ENCODE results near the gene SWAP70.

The SWAP70 gene

DNA sequence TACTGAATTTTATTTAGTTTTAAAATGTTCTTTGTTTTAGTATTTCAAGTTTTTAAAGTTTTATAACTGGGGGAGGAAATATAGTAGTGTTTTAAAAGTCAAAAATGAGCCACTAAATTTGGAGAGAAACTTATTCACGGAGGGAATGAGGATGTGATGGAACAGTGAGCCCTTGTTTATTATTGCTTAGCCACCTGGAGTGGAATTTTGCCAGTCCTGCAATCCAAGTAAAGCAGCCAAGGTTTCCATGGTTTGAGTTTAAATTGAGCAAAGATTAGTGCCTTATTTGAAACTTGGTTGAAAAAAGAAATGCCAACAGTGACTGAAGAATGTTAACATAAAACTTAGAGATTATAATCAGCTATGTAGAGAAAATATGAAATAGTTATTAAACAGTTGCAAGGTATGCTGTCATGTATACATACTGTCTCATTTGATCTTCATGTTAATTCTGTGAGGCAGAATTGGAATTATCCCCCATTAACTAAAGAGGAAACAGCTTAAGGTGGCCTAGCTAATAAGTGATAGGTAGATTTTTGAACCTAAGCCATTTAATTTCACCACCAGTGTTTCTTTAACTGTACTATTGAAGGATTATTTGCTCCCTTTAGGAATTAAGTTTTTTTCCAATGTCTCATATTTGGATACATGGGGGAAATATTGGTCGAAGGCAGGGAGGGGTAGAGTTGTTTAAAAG, 36.4 kb downstream of the SWAP70 start:
- Histone ChIP-seq H3F3A (ENCODE audit: insufficient read depth) (peaks cover 86% of the 10 kb centered on the region), H3K4me3 (ENCODE audit: insufficient read depth, low read length, poor library complexity, severe bottlenecking) (no peak overlapping the region), H3K9me3 (ENCODE audit: insufficient read depth, low read length) (no peaks in the 10 kb centered on the region), H3K27ac (ENCODE audit: low read depth, low read length) (peak overlapping the region; percentile 82), H3K4me2 (ENCODE audit: low read depth, low read length, poor library complexity, severe bottlenecking) (peak overlapping the region; percentile 39), H3K36me3 (ENCODE audit: low read length) (peaks cover 73% of the 10 kb centered on the region), H3K79me2 (ENCODE audit: insufficient read depth, low read length) (peaks cover 99% of the 10 kb centered on the region), H3K9ac (ENCODE audit: low read length) (0 out of 2 replicates have a peak overlapping the region, but pooled peaks have one; percentile 9), H4K20me1 (ENCODE audit: low read depth, low read length) (peaks cover 42% of the 10 kb centered on the region; the same call in 1 of the 2 replicates), H3K27me3 (ENCODE audit: low read length) (no peaks in the 10 kb centered on the region), H2AFZ (ENCODE audit: low read depth, low read length, severe bottlenecking) (no peak overlapping the region), H3K9me2 (replicated peaks; ENCODE audit: insufficient read depth, low read length) (no peaks in the 10 kb centered on the region)
- TF ChIP-seq, protein P1, sequence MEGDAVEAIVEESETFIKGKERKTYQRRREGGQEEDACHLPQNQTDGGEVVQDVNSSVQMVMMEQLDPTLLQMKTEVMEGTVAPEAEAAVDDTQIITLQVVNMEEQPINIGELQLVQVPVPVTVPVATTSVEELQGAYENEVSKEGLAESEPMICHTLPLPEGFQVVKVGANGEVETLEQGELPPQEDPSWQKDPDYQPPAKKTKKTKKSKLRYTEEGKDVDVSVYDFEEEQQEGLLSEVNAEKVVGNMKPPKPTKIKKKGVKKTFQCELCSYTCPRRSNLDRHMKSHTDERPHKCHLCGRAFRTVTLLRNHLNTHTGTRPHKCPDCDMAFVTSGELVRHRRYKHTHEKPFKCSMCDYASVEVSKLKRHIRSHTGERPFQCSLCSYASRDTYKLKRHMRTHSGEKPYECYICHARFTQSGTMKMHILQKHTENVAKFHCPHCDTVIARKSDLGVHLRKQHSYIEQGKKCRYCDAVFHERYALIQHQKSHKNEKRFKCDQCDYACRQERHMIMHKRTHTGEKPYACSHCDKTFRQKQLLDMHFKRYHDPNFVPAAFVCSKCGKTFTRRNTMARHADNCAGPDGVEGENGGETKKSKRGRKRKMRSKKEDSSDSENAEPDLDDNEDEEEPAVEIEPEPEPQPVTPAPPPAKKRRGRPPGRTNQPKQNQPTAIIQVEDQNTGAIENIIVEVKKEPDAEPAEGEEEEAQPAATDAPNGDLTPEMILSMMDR (IDR thresholded peaks at IDR 0.05; ENCODE audit: insufficient read depth, low read length, poor library complexity, severe bottlenecking) = no peak
- no peak for TF ChIP-seq EZH2phosphoT487 (conservative IDR thresholded peaks at IDR 0.05; ENCODE audit: low read length)

DNA sequence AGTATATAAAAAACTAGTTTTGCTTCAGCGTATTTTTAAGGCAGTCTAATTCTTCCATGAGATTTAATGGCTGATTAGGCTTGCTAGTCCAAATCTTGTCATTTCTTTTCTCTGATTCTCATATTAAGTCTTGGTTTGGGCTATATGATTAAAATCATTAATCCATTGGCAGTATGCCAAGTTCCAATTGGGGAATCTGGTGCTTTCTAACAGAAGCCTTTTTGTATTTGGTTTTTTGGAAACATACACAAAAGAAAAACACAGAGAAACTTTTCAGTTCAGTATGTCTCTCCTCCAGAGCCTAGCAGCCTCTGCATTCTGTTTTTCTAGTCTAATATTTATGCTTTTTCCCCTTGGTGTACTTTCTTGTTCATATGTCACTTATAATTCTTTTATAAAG, 37.9 kb downstream of the SWAP70 start:
- no peaks in the 10 kb centered on the region for H3K9me2 ChIP-seq (replicated peaks; ENCODE audit: insufficient read depth, low read length)
- peaks cover 39% of the 10 kb centered on the region for H4K20me1 ChIP-seq (ENCODE audit: low read depth, low read length)
- no peak overlapping the region for H3K9ac ChIP-seq (ENCODE audit: low read length)
- H3K4me3 ChIP-seq (ENCODE audit: insufficient read depth, low read length, poor library complexity, severe bottlenecking) = no peak overlapping the region
- TF ChIP-seq, protein P1 (IDR thresholded peaks at IDR 0.05; ENCODE audit: insufficient read depth, low read length, poor library complexity, severe bottlenecking) = no peak
- no peak for TF ChIP-seq EZH2phosphoT487 (conservative IDR thresholded peaks at IDR 0.05; ENCODE audit: low read length)
- peak overlapping the region; percentile 71 for H3K27ac ChIP-seq (ENCODE audit: low read depth, low read length)
- peak overlapping the region; percentile 19 for H3K4me2 ChIP-seq (ENCODE audit: low read depth, low read length, poor library complexity, severe bottlenecking)
- peaks cover 80% of the 10 kb centered on the region for H3F3A ChIP-seq (ENCODE audit: insufficient read depth)
- no peaks in the 10 kb centered on the region for H3K27me3 ChIP-seq (ENCODE audit: low read length)
- H3K9me3 ChIP-seq (ENCODE audit: insufficient read depth, low read length) = no peaks in the 10 kb centered on the region
- H3K79me2 ChIP-seq (ENCODE audit: insufficient read depth, low read length) = peaks cover 94% of the 10 kb centered on the region
- peaks cover 63% of the 10 kb centered on the region for H3K36me3 ChIP-seq (ENCODE audit: low read length)
- H2AFZ ChIP-seq (ENCODE audit: low read depth, low read length, severe bottlenecking) = no peak overlapping the region

DNA sequence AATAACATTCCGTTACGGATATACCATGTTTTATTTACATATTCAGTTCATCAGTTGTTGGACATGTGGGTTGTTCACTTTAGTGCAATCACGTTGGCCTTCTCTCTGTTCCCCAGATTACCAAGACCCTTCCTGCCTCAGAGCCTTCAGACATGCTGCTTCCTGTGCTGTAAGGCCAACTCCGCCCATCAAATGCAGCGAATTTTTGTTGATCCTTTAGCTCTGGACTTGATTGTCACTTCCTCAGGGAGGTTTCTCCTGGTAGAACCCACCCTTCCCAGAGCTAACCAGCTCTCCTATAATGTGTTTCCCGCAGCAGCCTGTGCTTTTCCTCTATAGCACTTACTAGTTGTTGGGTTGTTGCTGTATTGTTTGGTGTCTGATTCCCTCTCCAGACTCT, 39.4 kb downstream of the SWAP70 start:
- no peak for TF ChIP-seq EZH2phosphoT487 (conservative IDR thresholded peaks at IDR 0.05; ENCODE audit: low read length)
- TF ChIP-seq, protein P1 (IDR thresholded peaks at IDR 0.05; ENCODE audit: insufficient read depth, low read length, poor library complexity, severe bottlenecking) = no peak
- Histone ChIP-seq H3K27ac (ENCODE audit: low read depth, low read length) (peak overlapping the region; percentile 71), H3K36me3 (ENCODE audit: low read length) (peaks cover 68% of the 10 kb centered on the region)

More for the DNA sequence above, 39.4 kb downstream of the SWAP70 start:
- peaks cover 96% of the 10 kb centered on the region for H3K79me2 ChIP-seq (ENCODE audit: insufficient read depth, low read length)
- H3K4me3 ChIP-seq (ENCODE audit: insufficient read depth, low read length, poor library complexity, severe bottlenecking) = no peak overlapping the region
- H3F3A ChIP-seq (ENCODE audit: insufficient read depth) = peaks cover 74% of the 10 kb centered on the region
- no peaks in the 10 kb centered on the region for H3K9me2 ChIP-seq (replicated peaks; ENCODE audit: insufficient read depth, low read length)
- no peaks in the 10 kb centered on the region for H3K27me3 ChIP-seq (ENCODE audit: low read length)
- peaks cover 51% of the 10 kb centered on the region for H4K20me1 ChIP-seq (ENCODE audit: low read depth, low read length)
- no peak overlapping the region for H3K4me2 ChIP-seq (ENCODE audit: low read depth, low read length, poor library complexity, severe bottlenecking)
- H3K9me3 ChIP-seq (ENCODE audit: insufficient read depth, low read length) = no peaks in the 10 kb centered on the region
- H3K9ac ChIP-seq (ENCODE audit: low read length) = no peak overlapping the region
- H2AFZ ChIP-seq (ENCODE audit: low read depth, low read length, severe bottlenecking) = no peak overlapping the region
